Coronary artery (tissue), 2 donors: ENCODE data around the gene CRADD.
A peak's percentile ranks its signal among the peaks of the same experiment; 100 is the strongest.
"Not testable (repeated sequence)": the region's sequence is repeated elsewhere in the genome, so short reads cannot be mapped to it uniquely, and the experiment has no call there.

Experiments used
- DNase-seq: peaks from one replicate; pipeline ENCODE4 v3.0.0-alpha.2; 2017; ENCODE audit warnings: low spot score
- H3K27ac ChIP-seq, 2 donors: fragments of 200-600 bp; sonication (generic); one replicate each; pipeline ENCODE4 v1.5.1; 2016 to 2019
- H3K4me3 ChIP-seq: fragments of 200-600 bp; sonication (generic); 2 replicates; pipeline ENCODE4 v1.5.1; 2016; ENCODE audit warnings: mild to moderate bottlenecking, moderate library complexity
- CTCF ChIP-seq: fragments of 200-600 bp; sonication (generic); IDR thresholded peaks from one replicate; pipeline ENCODE4 v1.5.1; 2019; ENCODE audit warnings: antibody characterized with exemption

Gene CRADD

GRCh38 chr12:93677195-93678064 is at the start of gene CRADD:
Gene CRADD, plus strand, starts transcription at chr12:93677375.
- Histone ChIP-seq H3K27ac (peak within 1 kb of the TSS; percentile 80 to 96), H3K4me3 (peak within 1 kb of the TSS; percentile 83)
- DNase-seq: peak; percentile 88
- no peak for TF ChIP-seq CTCF

- no peak for TF ChIP-seq CTCF
- Histone ChIP-seq H3K4me3 (no peak overlapping the region), H3K27ac (no peak overlapping the region)
- DNase-seq: no peak
Observed at GRCh38 chr12:93632383-93632782, 44.8 kb upstream of the CRADD start.

- Histone ChIP-seq H3K27ac (no peak overlapping the region), H3K4me3 (no peak overlapping the region)
- no peak for TF ChIP-seq CTCF
- DNase-seq: no peak
Observed at GRCh38 chr12:93634416-93634815, 42.8 kb upstream of the CRADD start.

GRCh38 chr12:93636708-93637107 is 40.5 kb upstream of the CRADD start:
- no peak for DNase-seq
- no peak overlapping the region for H3K4me3 ChIP-seq
- TF ChIP-seq CTCF: no peak
- no peak overlapping the region for H3K27ac ChIP-seq

- no peak overlapping the region for H3K27ac ChIP-seq
- no peak for TF ChIP-seq CTCF
- DNase-seq: no peak
- H3K4me3 ChIP-seq: no peak overlapping the region
Observed at GRCh38 chr12:93638095-93638494, 39.1 kb upstream of the CRADD start.

- Histone ChIP-seq H3K27ac (no peak overlapping the region), H3K4me3 (no peak overlapping the region)
- no peak for DNase-seq
- TF ChIP-seq CTCF: no peak
Observed at GRCh38 chr12:93638954-93639353, 38.2 kb upstream of the CRADD start.

- DNase-seq: no peak
- Histone ChIP-seq H3K27ac (no peak overlapping the region), H3K4me3 (no peak overlapping the region)
- TF ChIP-seq CTCF: no peak
Observed at GRCh38 chr12:93639406-93639805, 37.8 kb upstream of the CRADD start.

GRCh38 chr12:93641380-93641779 is 35.8 kb upstream of the CRADD start:
- not testable (repeated sequence) for H3K27ac ChIP-seq, H3K4me3 ChIP-seq, DNase-seq
